ENCODE measurements around the gene ATP1B2. TPM values are rescaled to one million over a fixed set of nuclear protein-coding genes. Genes with fewer than 3 reads are reported as not detected.

Gene ATP1B2
- total and polyA plus RNA-seq, 2 of the 8 experiments (the other 6 are each of a cell fraction or from before 2014, with no cell fraction given) = 9.1 to 21.0 TPM

DNA sequence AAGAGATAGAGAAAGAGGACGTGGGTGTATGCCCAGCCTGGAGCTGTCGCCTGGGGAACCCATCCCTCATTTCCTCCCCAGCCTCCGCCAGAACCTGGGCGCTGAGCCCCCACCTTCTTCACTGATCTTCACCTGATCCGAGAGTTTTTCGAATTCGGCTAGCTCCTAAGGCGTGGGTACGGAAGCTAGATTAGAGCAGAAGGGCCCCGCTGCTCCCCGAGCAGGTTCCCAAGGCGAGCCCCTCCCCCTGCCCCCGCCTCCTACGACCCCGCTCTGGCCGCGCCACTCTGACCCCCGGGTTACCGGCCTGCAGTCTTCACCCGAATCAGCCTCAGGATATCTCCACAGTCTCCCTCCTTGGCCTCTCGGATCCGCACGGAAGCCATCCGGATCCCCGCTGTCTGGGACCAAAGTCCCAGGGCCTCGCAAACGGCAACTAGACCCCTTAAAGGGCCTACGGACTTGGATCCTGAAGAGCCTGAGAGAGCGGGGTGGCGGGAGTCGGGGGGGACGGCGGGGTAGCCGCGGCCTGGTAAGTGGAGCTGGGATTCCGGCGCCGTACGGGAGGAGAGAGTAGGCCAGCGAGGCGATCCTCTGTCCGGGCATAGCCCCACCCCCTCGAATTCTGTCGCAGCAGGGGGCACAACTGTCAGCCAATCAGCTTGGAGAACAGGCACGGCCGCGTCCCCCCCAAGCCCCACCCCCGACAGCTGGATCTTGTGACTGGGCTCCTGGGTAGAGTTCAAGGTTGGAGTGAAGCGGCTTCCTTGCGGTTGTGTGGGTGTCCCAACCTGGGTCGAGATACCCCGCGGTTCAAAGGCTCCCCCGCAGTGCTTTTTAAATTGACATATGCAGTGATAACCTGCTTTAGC lies 23.2 kb upstream of the ATP1B2 start, which contains the start of gene SAT2 (continued):
- no peak for TF ChIP-seq CHD7 (IDR thresholded peaks at IDR 0.05; ENCODE audit: insufficient replicate concordance, low read length)
- peak in 1 of 2 experiments; percentile 77; a peak in 1 of 3 replicates for TF ChIP-seq EP300 (IDR thresholded peaks at IDR 0.05; ENCODE audit: borderline replicate concordance in 1 of 2, low read depth in 2 of 2, low read length in 2 of 2)
- TF ChIP-seq ASH2L (IDR thresholded peaks at IDR 0.05; ENCODE audit: low read length) = peak; percentile 72
- no peak for TF ChIP-seq HDAC6 (IDR thresholded peaks at IDR 0.05; ENCODE audit: low read depth, low read length)
- TF ChIP-seq ZNF274 (IDR thresholded peaks at IDR 0.05; ENCODE audit: borderline replicate concordance, extremely low read depth, low read length) = no peak
- no peak for TF ChIP-seq EZH2 (IDR thresholded peaks at IDR 0.05; ENCODE audit: low read depth, low read length, severe bottlenecking)
- TF ChIP-seq CTBP2 (IDR thresholded peaks at IDR 0.05; ENCODE audit: borderline replicate concordance, insufficient read depth, insufficient read length, low read length) = no peak
- peak; percentile 43 for TF ChIP-seq KDM4A (IDR thresholded peaks at IDR 0.05; ENCODE audit: low read depth, low read length, severe bottlenecking)

All from H1 (cell line).